Activated effector memory CD4-positive, alpha-beta T cell treated with anti-CD3 and anti-CD28 coated beads, Interleukin-2, amount 50 U/mL, for 16 hours (primary cell): ENCODE results near the gene DDX47.

Experiments
- DNase-seq: peaks from one replicate; pipeline ENCODE4 v3.0.0-alpha.2; 2020

The DDX47 gene

DNA sequence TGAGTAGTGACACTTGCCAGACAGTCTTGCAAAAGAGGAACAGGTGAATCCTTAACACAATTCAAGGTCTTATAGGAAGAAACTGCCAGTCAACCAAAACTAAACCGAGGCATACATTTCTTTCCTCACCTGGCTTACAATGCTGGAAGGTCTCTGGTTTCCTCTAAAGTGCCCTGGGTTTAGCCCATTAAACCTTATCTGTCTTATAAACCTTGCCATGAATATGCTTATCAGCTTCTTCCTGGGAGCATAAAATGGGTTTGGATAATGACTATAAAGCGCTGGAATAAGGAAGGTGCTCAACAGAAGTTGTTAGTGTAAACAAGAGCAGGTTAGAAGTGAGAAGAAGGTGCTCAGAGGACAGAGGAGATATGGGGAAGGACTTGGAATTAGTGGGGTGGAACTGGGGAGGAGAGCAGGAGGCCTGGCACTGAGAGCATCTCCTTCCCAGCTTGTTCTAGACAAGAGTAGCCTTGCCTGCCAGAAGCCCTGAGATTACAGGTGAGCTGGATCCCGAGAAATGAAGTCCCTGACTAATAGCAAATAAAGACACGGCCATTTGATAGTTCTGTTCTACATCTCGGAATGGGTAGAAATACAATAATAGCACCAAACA is 64.1 kb downstream of the DDX47 start:
- DNase-seq = no peak

GRCh38 chr12:12877781-12878455 is 64.8 kb downstream of the DDX47 start:
- DNase-seq = no peak
